ENCODE data around the gene BRMS1L. TPM values are rescaled to one million over a fixed set of nuclear protein-coding genes. Genes with fewer than 3 reads are reported as not detected.
"Not testable (repeated sequence)": the region's sequence is repeated elsewhere in the genome, so short reads cannot be mapped to it uniquely, and the experiment has no call there.

The BRMS1L gene
- total RNA-seq, 6 experiments from 2014 or later, result 7.1 to 10.1 (median 8.4) TPM

DNA sequence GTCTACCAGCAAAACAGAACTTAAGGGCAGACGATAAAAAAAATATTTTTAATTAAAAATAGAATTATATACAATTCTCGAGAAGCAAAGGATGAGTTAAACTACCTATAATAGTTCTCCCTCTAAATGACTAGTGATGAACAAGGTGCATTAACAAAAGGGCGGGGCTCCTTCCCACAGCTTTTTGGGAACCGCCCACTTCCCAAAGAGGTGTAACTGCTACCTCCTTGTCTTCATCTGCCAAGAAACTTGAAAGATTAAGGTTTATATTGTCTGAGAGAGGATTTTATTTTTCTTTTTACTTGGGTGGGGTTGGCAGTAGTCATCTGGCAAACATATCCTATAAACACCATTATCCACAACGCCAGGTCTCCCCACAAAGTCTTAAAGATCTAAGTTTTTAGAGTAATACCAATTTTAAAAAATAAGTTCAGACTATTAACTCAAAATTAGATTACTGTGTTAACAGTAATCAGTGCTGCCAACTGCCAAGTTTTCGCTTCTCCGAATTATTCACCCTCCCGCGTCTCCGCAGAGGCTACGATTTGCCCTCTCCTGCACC, 18.0 kb upstream of the BRMS1L start:
- peak overlapping the region; percentile 96 for H3K4me3 Mint-ChIP-seq
- H3K27me3 Mint-ChIP-seq (ENCODE audit: insufficient read depth), result no peaks in the 10 kb centered on the region
- peaks cover 24% of the 10 kb centered on the region for H3K4me1 Mint-ChIP-seq (ENCODE audit: low read depth)
- TF ChIP-seq, protein P1, sequence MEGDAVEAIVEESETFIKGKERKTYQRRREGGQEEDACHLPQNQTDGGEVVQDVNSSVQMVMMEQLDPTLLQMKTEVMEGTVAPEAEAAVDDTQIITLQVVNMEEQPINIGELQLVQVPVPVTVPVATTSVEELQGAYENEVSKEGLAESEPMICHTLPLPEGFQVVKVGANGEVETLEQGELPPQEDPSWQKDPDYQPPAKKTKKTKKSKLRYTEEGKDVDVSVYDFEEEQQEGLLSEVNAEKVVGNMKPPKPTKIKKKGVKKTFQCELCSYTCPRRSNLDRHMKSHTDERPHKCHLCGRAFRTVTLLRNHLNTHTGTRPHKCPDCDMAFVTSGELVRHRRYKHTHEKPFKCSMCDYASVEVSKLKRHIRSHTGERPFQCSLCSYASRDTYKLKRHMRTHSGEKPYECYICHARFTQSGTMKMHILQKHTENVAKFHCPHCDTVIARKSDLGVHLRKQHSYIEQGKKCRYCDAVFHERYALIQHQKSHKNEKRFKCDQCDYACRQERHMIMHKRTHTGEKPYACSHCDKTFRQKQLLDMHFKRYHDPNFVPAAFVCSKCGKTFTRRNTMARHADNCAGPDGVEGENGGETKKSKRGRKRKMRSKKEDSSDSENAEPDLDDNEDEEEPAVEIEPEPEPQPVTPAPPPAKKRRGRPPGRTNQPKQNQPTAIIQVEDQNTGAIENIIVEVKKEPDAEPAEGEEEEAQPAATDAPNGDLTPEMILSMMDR (IDR thresholded peaks at IDR 0.05), result no peak
- H3K9me3 Mint-ChIP-seq, result no peaks in the 10 kb centered on the region
- no peak for DNase-seq
- no peaks in the 10 kb centered on the region; the same call in 1 of the 2 replicates for H3K36me3 Mint-ChIP-seq (ENCODE audit: low read depth)
- H3K27ac Mint-ChIP-seq, result peak overlapping the region; percentile 80

DNA sequence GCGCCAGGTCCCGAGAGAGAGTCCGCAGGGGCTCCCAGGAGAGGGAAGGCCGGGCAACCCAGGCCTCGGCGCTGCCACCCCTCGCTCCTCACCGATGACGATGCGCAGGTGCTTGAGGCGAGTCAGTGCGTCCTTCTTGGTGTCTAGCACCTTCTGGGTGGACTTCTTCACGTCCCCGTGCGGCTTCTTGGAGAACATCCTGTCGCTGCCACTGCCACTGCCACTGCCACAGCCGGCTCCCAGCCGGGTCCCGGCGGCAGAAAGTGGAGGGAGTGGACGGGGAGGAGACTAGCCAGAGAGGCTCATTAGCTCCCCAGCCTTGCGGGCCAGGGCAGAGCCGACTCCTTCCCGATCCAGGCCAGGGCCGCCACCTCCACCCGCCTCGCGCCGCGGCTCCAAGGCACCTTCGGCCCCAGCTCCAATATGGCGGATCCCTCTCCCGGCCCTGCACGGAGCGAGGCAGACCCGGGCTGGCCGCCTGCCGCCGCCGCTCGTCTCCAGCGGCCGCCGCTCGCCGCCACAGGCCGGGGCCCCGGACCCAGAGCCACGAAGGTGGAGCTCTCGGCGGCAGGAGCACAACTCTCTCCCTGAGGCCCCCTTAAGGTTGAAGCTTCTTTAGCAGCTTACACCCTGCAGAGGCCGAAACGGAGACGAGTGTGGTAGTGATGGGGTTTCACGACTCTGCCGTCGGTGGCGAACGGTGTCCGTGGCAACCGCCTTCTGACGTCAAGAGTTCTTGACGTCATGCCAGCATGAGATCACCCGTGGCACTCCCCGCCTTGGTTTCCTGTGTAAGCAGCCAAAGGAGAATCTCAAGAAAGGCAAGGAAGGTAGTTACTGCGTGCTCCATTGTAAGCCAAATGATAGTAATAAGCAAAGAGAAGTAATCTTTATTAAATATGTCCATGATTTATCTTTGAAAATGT, 17.2 kb upstream of the BRMS1L start, which contains the start of gene RALGAPA1:
Gene RALGAPA1, minus strand, starts transcription at position 658 of the 926 bp plus-strand sequence. Its CDS starts 460 bp downstream, at position 198.
- H3K9me3 Mint-ChIP-seq; H3K36me3 Mint-ChIP-seq (ENCODE audit: low read depth); H3K27me3 Mint-ChIP-seq (ENCODE audit: insufficient read depth): not testable (repeated sequence)
- TF ChIP-seq, protein P1 (IDR thresholded peaks at IDR 0.05), result peak; percentile 62
- DNase-seq, result peak; percentile 97
- peak within 1 kb of the TSS; percentile 80 for H3K27ac Mint-ChIP-seq
- H3K4me1 Mint-ChIP-seq (ENCODE audit: low read depth), result peaks cover 23% of the 10 kb centered on the region
- peak within 1 kb of the TSS; percentile 96 for H3K4me3 Mint-ChIP-seq

DNA sequence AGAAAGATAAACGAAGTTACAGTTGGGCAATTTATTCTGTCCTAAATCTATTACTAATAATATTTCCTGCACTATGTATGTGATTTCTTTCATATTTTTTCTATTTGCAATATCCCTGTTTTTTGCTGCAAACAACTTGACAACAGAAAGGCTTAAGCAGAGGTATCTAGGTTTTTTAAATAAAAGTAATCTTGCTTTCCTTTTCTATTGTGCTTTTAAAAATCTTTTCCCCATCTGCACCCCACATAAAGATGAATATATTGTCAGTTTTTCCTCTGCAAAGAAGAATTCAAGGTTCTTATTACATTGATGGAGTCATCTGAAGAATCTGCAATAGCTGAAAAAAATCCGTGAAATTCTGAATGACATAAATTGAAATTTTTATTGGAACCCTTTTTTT, 16.5 kb upstream of the BRMS1L start:
- no peak for DNase-seq
- Mint-ChIP-seq H3K4me1 (ENCODE audit: low read depth) (peaks cover 23% of the 10 kb centered on the region), H3K27me3 (ENCODE audit: insufficient read depth) (no peaks in the 10 kb centered on the region), H3K27ac (peak overlapping the region; percentile 72), H3K9me3 (no peaks in the 10 kb centered on the region), H3K4me3 (peak overlapping the region; percentile 96), H3K36me3 (ENCODE audit: low read depth) (no peaks in the 10 kb centered on the region; the same call in 1 of the 2 replicates)
- TF ChIP-seq, protein P1 (IDR thresholded peaks at IDR 0.05), result no peak

DNA sequence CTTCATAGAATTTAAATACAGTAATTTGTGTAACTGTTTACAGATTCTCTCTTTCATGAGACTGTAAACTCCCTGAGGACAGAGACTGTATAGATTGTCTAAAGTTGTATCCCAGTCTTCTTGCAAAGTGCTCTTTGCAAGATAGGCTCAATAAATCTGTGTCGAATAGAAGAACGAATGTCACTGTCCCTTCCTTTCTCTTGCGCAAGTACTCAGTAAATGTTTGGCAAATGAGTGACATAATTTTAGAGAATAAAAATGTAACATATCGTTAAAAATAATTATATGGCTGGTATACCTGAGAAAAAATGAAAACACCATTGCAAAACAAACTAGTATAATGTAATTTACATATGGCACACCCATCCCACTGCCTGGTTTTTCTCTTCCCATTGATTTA, 15.2 kb upstream of the BRMS1L start:
- H3K4me3 Mint-ChIP-seq, result no peak overlapping the region
- no peak overlapping the region for H3K27ac Mint-ChIP-seq
- H3K27me3 Mint-ChIP-seq (ENCODE audit: insufficient read depth), result peaks cover 3% of the 10 kb centered on the region; the same call in 1 of the 2 replicates
- TF ChIP-seq, protein P1 (IDR thresholded peaks at IDR 0.05), result no peak
- DNase-seq, result no peak
- no peaks in the 10 kb centered on the region for H3K9me3 Mint-ChIP-seq
- no peaks in the 10 kb centered on the region for H3K36me3 Mint-ChIP-seq (ENCODE audit: low read depth)
- H3K4me1 Mint-ChIP-seq (ENCODE audit: low read depth), result peaks cover 23% of the 10 kb centered on the region

DNA sequence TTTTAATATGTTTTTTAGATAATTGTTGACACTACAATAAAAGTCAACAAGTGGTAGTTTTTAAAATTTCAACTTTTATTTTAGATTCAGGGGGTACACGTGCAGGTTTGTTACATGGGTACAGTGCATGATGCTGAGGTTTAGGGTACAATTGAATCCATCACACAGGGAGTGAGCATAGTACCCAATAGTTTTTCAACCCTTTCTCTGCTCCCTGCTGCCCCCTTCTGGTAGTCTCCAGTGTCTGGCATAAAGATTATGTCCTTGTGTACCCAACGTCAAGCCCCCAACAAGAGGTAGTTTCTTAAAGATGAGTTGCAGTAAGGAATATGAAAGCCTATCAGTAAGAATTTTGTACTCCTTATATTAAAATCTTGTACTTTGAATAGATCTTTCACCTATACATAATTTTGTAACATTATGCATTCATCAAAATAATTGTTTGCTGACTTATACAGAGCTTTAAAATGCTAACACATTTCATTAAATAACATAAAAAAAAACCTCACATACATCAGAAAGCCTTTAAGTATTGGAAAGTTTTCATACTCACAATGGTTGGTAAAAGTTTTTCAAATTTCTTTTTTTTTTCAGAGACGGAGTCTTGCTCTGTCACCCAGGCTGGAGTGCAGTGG, 11.7 kb upstream of the BRMS1L start:
- Mint-ChIP-seq H3K4me3 (no peak overlapping the region), H3K36me3 (ENCODE audit: low read depth) (no peaks in the 10 kb centered on the region), H3K4me1 (ENCODE audit: low read depth) (peaks cover under 1% of the 10 kb centered on the region), H3K27me3 (ENCODE audit: insufficient read depth) (peaks cover 3% of the 10 kb centered on the region; the same call in 1 of the 2 replicates), H3K9me3 (no peaks in the 10 kb centered on the region), H3K27ac (no peak overlapping the region)
- TF ChIP-seq, protein P1 (IDR thresholded peaks at IDR 0.05), result peak; percentile 85
- peak; percentile 32 for DNase-seq

All from HFFc6 (cell line).